GM19238 (cell line): Measurements from ENCODE around the gene CCDC92B.

Source experiments
- DNase-seq: peaks from one replicate; pipeline ENCODE4 v3.0.0; 2011; ENCODE audit warnings: low spot score; ENCODE audit not compliant: insufficient read length

Gene CCDC92B

GRCh38 chr17:2778489-2778888 lies 29.0 kb upstream of the CCDC92B start:
- no peak for DNase-seq

GRCh38 chr17:2777242-2777867 lies 27.9 kb upstream of the CCDC92B start:
- no peak for DNase-seq

- DNase-seq = no peak
These were observed 27.3 kb upstream of the CCDC92B start for GRCh38 chr17:2776589-2777241.

GRCh38 chr17:2775206-2775605 lies 25.8 kb upstream of the CCDC92B start:
- DNase-seq = no peak

GRCh38 chr17:2770129-2770528 lies 20.7 kb upstream of the CCDC92B start:
- no peak for DNase-seq

GRCh38 chr17:2758870-2759269 lies 9.4 kb upstream of the CCDC92B start:
- DNase-seq = no peak

- DNase-seq = no peak
These were observed 6.7 kb upstream of the CCDC92B start for GRCh38 chr17:2755891-2756724.

GRCh38 chr17:2751491-2751890 lies 2.0 kb upstream of the CCDC92B start:
- DNase-seq = no peak

- no peak for DNase-seq
These were observed 1.3 kb upstream of the CCDC92B start for GRCh38 chr17:2750721-2751120.

- DNase-seq = peak; percentile 85
These were observed 331 bp upstream of the CCDC92B start for GRCh38 chr17:2749784-2750181.

GRCh38 chr17:2745317-2746037 lies 4.0 kb downstream of the CCDC92B start:
- no peak for DNase-seq

GRCh38 chr17:2737693-2738092 lies 11.8 kb downstream of the CCDC92B start:
- DNase-seq = no peak

- no peak for DNase-seq
These were observed 12.5 kb downstream of the CCDC92B start for GRCh38 chr17:2736956-2737355.

- DNase-seq = no peak
These were observed 13.6 kb downstream of the CCDC92B start for GRCh38 chr17:2735896-2736295.

- DNase-seq = no peak
These were observed 14.5 kb downstream of the CCDC92B start for GRCh38 chr17:2734939-2735338.

GRCh38 chr17:2731807-2732206 lies 17.6 kb downstream of the CCDC92B start:
- no peak for DNase-seq

GRCh38 chr17:2730764-2731353 lies 18.6 kb downstream of the CCDC92B start:
- DNase-seq = no peak

- no peak for DNase-seq
These were observed 24.7 kb downstream of the CCDC92B start for GRCh38 chr17:2724784-2725164.

- DNase-seq = no peak
These were observed 25.3 kb downstream of the CCDC92B start for GRCh38 chr17:2723997-2724783.

GRCh38 chr17:2723505-2723996 lies 25.9 kb downstream of the CCDC92B start:
- no peak for DNase-seq
